GM19239 (cell line): ENCODE data around the gene GRM8.
A peak's percentile ranks its signal among the peaks of the same experiment; 100 is the strongest.

Experiments
- DNase-seq: peaks from one replicate; pipeline ENCODE4 v3.0.0; 2011; ENCODE audit warnings: low spot score; ENCODE audit not compliant: insufficient read length
- FAIRE-seq: peaks from 2 replicates; lab custom pipeline; 2011; peaks lifted over from hg19 to GRCh38; lab: Jason Lieb, UNC

Gene GRM8

DNA sequence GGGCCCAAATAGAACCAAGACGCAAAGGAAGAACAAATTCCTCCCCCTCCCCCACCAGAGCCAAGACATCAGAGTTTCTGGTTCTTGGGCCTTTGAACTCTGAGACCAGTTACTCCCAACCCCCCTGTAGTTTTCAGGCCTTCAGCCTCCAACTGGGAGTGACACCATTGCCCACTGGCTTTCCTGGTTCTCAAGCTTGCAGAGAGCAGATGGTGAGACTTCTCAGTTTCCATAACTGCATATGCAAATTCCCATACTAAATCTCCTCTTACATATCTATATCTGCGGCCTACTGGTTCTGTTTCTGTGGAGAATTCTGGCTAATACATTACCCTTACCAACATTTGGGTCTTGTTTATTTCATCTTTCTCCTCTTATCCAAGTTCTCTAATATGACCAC lies 762.9 kb downstream of the GRM8 start:
- DNase-seq, result no peak
- no peak for FAIRE-seq

DNA sequence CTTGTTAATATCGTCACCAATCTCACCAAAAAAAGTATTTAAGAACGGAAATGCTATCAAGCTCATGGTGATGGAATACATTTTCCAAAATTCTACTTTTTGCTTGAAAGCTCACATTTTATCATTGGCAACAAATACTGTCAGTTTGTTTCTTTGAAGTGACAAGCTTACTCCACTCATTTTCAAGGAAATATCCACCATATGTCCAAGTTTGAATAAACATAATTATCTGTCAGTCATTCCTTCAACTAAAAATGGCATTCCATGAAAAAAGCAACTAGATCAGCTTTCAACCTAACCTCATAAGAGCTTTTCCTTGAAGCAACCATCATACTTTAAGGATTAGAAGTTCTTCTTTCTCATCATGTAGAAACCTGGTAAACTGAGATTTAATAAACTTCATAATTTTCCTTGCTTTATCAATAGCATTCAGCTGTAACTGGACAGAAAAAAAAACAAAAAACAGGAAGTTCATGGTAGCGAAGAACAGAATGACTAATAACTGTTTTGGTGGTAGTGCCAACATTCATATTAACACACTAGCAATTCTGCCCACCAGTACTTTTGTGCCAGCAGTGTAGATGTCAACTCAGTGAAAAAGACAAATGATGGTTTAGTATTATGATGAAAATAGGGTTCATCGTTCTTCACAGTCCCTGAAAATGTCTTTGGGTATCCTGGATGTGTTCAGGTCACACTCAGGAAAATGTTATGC lies 764.9 kb downstream of the GRM8 start:
- DNase-seq (no peak), FAIRE-seq (no peak)

DNA sequence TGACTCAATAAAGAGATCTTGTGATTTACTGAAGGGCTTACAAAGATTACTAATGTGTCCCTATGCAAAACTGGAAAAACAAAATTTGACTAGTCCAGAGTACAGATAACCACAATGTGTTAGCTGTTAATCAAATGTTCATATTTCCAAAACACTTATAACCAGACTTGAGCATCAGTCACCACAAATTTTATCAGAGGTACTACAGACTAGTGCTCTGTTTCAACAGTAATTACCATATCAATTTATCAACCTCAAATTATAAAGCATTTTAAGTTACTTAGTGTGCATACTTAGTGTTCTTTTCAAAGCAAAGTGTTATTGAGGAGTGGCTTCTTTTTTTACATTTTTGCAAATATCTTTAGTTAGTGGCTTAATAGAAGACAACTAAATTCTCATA lies 765.9 kb downstream of the GRM8 start:
- DNase-seq, result no peak
- FAIRE-seq, result no peak

DNA sequence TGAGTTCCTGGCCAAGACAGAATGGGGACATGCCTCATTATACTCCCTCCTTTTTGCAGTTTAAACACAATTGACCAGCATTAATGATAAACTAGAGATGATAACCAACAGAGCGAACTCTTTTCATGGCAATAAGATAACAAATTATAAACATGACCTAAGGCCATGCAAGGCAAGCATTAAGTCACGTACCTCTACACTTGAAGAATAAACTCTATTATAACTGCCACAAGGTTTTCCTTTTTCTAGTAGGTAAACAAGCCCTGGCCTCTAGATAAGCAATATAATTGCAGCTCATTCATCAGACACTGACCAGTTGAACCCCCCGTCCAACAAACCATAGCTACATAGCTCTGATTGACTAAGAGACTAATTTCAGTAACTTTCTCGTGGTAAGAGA lies 767.0 kb downstream of the GRM8 start:
- DNase-seq, result no peak
- no peak for FAIRE-seq

DNA sequence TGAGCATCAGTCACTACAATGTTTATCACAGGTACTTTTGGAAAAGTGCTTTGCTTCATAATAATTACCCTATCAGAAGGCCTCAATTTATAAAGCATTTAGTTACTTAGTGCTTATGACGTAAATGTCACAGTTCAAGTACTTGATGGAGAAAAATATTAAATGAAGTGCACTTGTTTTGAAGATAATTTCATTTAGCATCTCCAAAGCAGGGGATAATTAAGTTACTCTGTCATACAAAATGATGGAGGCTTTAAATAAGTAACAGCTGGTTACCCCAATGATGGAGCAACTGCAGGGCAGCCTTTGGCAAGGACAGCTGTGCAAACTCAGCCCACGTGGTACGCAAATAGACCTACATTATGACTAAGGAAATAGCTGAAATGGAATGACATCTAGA lies 768.8 kb downstream of the GRM8 start:
- FAIRE-seq (no peak), DNase-seq (no peak)

DNA sequence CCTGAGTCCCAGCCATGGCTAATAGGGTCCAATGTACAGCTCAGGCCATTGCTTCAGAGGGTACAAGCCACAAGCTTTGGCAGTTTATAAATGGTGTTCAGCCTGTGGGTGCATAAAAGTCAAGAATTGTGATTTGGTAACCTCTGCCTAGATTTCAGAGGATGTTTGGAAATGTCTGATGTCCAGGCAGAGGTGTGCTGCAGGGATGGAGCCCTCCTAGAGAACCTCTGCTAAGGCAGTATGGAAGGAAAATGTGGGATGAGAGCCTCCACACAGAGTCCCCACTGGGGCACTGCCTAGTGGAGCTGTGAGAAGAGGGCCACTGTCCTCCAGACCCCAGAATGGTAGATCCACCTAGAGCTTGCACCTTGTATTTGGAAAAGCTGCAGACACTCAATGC lies 779.9 kb downstream of the GRM8 start:
- FAIRE-seq (no peak), DNase-seq (no peak)

DNA sequence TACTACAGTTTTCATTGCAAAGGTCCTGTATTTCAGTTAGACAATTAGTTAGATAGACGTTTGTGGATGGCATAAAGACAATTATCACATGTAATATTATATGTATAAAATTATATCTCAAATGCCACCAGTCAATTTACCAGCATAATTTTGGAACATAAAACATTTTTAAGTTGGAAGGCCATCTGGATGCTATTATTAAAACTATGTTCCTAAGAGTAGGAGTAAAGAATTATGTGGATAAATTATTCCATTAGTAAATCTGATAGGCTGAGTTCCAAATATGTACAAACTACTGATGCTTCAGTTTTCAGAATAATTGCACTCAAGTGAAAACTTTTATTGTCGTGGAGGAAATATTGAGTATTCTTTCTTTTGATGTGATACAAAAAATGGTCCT lies 790.3 kb downstream of the GRM8 start:
- FAIRE-seq (peak; percentile 76), DNase-seq (no peak)

DNA sequence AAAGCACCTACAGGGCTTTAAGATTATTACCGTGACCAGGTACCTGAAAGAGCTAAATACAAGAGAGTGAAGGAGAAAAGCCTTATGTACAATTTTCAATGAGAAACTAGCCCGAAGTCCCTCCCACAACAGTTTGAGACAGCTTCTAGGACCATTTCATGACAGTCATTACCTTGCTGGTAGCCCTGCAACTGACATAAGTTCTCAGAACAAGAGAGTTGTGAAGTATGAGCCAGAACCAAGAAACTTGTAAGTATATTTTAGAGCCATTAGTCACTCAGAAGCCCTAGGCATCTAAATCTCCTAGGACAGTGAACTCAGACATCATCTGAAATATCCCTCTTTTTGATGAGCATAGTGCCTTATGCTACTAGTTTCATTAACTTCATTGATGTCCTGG lies 792.1 kb downstream of the GRM8 start:
- FAIRE-seq (no peak), DNase-seq (no peak)

DNA sequence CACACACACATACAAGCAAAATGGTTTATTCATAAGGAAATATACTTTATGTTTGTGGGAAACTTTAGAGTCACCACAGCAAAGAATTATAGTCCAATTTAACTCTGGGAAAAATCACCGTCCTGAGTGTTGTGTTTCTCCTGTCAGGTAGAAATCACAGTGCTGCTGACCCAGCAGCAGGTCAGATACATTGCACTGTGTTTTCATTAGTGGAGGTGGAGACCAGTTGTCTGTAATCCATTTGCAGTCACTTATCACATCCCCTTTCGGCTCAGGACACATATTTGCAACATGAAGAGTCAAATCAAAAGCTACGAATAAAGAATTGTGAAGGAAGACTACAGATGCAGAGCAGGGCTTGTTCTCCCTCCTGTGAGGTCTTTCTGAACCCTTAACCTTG lies 799.6 kb downstream of the GRM8 start:
- FAIRE-seq (no peak), DNase-seq (no peak)

DNA sequence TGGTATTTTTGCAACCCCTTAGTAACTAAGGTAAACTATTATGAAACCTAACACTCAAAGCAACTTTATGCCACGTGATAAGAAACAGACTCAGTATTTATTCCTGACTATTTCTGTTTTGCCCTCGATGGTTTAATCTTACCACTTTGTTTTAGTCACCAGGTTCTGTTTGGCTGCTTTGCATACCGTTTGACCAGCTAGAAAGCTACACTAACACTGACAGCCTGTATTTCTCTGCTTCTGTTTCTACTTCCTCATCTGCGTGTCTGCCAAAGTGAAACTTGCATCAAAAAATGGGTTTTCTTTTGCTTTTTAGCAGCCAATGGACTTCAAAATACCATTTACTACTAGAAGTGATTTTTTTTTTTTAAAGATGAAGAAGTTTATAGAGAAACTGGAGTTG lies 802.5 kb downstream of the GRM8 start:
- FAIRE-seq (peak; percentile 98), DNase-seq (peak; percentile 4)

DNA sequence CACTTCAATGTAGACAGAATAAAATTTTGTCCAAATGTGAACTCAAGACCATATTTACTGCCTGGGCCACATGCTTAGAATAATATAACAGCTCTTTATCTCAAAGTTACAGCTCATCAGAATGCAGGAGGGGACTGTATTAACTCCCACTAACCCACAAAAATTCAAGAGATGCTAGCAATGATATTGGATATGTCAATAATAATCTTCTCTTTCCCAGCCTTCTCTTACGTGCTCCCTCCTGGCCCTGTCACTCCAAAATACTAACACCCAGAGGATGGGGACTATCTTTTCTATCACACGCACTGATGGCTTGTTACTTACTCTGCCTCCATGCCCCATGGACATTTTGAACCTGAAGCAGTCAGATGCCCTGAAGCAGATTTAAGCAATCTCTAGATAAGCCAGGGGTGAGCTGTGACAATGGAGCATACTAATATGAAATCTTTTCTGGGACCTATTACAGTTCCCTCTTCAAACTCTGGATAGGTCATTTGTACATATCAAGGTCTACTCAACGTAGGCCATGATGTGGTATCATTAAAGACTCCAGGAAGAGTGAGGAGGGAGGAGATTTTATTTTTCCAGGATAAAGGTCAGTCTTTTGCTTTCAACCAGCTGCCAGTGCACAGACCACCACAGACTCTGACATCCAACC lies 803.0 kb downstream of the GRM8 start:
- DNase-seq (no peak), FAIRE-seq (no peak)

DNA sequence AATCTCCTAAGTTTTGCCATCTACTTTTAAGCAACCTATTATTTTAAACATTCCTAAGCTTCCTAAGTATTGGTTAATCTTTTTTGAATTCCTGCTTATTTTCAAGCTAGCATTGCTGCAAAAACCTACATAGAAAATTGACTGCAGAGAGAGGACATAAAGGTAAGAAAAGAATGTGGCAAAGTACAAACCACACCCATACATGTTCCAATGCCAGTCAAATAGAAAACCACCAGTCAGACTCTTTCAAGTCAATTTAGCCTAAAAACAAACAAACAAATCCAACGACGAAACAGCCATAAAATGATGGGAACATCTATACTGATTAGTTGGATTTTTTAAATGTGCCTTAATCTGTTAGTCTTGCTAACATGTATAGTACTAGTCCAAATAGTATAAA lies 804.8 kb downstream of the GRM8 start:
- DNase-seq, result no peak
- FAIRE-seq, result no peak

DNA sequence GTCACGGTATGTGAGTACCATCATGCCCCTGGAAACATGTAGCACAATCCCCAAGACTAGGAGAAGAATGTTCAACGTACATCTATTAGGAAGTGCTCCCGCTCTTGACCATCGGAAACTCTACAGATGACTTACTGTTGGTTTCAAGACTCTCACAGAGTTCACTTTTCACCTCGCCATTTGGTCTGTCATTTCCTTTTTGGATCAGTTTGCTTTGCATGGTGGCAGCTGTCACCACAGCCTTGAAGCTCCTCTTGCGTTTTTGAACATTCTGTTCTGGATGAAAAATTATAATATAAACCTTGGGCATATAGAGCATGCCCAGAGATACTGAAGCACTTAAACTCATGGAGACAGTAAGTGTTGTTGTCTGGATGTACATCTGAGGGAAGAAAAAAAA lies 806.8 kb downstream of the GRM8 start:
- no peak for FAIRE-seq
- DNase-seq, result no peak

DNA sequence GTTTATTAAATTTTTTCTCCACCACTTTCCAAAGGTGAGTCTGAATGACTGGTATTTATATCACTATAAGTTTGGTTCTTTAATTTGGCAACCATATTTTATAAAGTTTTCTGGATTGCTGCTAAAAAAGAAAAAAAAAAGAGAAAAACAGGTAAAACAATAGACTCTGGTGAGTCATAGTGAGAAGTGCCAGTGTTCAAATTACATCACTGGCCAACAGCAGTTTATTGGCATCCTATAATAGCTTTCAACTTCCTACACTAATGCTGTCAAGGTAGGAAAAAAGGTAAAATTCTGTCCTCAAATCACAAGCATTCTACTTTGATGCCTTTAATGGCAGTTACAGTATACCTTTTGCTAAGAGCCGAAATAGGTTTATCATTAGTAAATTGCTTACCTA lies 808.8 kb downstream of the GRM8 start:
- DNase-seq (no peak), FAIRE-seq (no peak)

DNA sequence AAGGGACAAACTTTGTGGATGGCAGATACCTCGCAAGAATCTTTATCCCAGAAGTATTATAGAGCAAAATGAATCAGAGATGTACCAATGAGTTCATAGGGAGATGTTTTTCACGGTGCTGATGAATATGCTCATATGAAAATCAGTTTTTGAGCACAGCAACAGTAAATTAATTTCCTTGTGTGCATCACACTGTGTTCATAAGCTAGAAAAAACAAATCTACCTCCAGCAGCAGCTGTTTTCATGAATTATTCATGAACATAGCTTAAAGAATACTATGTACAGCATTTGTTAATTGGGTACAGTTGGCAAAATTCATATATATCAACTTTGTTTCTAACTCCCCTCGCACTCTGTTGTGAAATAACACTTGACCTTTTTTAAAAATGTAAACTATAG lies 809.8 kb downstream of the GRM8 start:
- FAIRE-seq (no peak), DNase-seq (no peak)

DNA sequence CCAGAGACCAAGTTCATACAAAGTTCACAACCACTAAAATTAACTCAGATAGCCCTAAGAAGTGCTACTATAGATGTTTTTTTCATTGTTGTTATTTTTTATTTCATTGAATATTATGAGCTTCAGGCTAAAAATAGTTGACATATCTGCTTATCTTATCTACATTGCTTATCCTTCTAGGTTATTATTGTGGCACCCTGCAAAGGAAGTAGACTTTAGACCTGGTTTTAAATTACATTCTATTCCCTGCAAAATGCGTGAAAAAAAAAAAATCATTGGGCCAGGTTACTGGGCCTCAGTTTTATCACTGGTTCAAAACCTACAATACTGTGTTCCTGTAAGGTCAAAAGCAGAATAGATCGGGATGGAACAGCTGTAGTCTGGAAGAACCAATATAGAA lies 811.0 kb downstream of the GRM8 start:
- DNase-seq, result no peak
- no peak for FAIRE-seq

DNA sequence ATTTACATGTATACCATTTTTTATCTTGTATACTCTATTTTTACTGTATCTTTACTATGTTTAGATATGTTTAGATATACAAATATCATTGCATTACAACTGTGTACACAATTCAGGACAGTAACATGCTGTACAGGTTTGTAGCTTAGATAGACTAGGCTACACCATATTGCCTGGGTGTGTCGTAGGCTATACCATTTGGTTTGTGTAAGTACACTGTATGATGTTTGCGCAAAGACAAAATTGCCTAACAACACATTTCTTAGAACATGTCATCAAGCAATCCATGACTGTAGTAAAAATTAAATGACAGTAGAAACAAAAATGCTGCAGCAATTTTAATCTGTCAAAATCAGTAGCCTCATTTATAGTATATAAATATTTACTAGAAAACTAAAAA lies 812.2 kb downstream of the GRM8 start:
- FAIRE-seq (no peak), DNase-seq (no peak)

DNA sequence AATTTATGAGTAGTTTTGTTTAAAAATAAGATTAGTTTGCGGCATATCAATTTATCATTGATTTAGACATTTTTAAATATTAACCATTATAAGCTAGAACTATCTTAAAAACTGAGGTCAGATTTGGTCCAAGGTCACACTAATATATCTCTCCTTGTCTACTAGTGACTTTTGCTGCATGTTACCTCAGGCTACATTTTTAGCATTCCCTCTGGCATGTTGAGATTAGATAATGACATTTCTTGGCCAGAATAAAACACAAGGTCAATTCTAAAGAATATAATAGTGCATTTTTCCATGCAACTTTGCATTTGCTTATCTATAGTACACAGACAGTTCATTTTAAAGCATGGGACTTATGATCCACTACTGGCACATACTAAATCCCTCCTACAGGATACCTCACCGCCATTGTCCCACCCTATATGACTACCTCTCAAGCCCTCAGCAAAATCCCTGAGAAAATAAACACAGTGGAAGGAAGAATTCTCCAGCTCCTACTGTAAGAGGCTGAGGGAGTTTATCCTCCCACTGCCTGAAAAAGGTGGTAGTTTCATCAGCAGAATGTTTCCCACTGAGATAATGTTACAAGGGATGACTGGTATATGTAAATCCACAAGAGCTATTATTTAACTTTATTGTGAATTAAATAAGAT lies 816.4 kb downstream of the GRM8 start:
- DNase-seq, result no peak
- FAIRE-seq, result no peak

DNA sequence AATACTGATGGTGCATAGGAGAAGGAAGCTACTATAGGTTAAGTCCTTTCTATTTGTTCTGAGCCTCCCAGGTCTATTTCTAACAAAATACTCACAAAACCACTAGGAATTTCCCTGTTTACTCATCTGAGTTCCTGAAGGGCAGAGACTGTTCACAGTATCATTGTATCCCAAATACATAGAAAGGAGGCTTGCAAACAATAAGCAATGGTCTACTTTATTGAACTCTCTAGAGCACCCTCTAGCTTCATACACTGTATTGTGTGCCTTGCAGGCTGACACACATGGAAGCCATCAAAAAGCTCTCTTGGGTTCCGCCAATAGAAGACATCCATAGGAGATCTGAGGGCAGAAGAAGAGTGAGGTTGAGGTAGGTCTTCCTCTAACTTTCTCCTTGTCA lies 826.1 kb downstream of the GRM8 start:
- DNase-seq, result no peak
- no peak for FAIRE-seq

DNA sequence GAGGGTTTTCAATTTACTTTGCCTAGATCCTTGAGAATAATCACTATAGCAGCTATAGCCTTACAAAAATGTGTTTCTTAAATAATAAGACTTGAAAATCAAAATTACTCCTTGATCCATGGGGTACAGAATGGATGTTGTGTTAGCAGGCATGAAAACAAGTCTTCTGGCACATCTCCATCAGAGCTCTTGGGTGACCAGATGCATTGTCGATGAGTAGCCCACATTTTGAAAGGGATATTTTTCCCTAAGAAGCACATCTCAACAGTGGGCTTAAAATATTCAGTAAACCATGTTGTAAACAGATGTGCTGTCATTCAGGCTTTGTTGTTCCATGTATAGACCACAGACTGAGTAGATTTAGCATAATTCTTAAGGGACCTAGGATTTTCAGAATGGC lies 827.8 kb downstream of the GRM8 start:
- FAIRE-seq (no peak), DNase-seq (no peak)

DNA sequence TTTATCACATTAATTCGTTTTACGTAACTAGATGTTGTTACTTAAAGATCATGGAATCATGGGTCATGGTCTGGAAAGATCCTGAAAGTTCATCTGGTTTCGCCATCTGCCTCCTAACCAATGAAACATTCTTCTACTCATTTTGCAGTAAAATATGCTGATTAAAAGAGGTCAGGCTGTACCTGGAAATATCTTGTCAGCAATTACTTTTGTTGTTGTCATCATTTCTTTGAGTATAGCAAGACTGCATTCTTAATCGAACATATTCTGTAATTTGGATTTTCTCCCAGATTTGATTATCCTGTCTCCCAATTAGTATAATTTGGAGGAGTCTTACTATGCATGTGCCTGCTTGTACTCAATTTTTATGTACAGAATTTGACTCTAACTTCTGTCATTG lies 833.7 kb downstream of the GRM8 start:
- DNase-seq (no peak), FAIRE-seq (no peak)
